HG03571 (cell line): ENCODE measurements around the gene GSTP1.
"Not testable (repeated sequence)": the region's sequence is repeated elsewhere in the genome, so short reads cannot be mapped to it uniquely, and the experiment has no call there.

Experiments
- ATAC-seq: cut with Tn5 transposase; IDR thresholded peaks from one replicate; pipeline ENCODE4 v1.9.1; 2021; ENCODE audit not compliant: unreplicated experiment

Gene GSTP1

GRCh38 chr11:67594480-67594879 lies 10.9 kb downstream of the GSTP1 start:
- ATAC-seq = no peak

- ATAC-seq = no peak
These were observed 13.2 kb downstream of the GSTP1 start for GRCh38 chr11:67596753-67597300.

- ATAC-seq = not testable (repeated sequence)
These were observed 13.8 kb downstream of the GSTP1 start for GRCh38 chr11:67597458-67597857.

GRCh38 chr11:67597963-67598362 lies 14.4 kb downstream of the GSTP1 start:
- not testable (repeated sequence) for ATAC-seq

- ATAC-seq = no peak
These were observed 15.5 kb downstream of the GSTP1 start for GRCh38 chr11:67599149-67599548.

GRCh38 chr11:67600324-67601029 lies 16.9 kb downstream of the GSTP1 start:
- peak; percentile 75 for ATAC-seq

GRCh38 chr11:67601098-67601497 lies 17.5 kb downstream of the GSTP1 start:
- no peak for ATAC-seq

- ATAC-seq = not testable (repeated sequence)
These were observed 20.5 kb downstream of the GSTP1 start for GRCh38 chr11:67604119-67604518.

GRCh38 chr11:67604815-67605214 lies 21.2 kb downstream of the GSTP1 start:
- no peak for ATAC-seq

GRCh38 chr11:67605231-67606011 lies 21.8 kb downstream of the GSTP1 start:
- ATAC-seq = no peak

- no peak for ATAC-seq
These were observed 22.5 kb downstream of the GSTP1 start for GRCh38 chr11:67606093-67606491.

- peak; percentile 92 for ATAC-seq
These were observed 23.1 kb downstream of the GSTP1 start, which contains the start of gene NDUFV1 for GRCh38 chr11:67606492-67607295. Gene NDUFV1, plus strand, starts transcription at chr11:67606936. Its CDS starts 69 bp downstream, at chr11:67607005.

- ATAC-seq = no peak
These were observed 23.9 kb downstream of the GSTP1 start for GRCh38 chr11:67607507-67607906.

- no peak for ATAC-seq
These were observed 24.9 kb downstream of the GSTP1 start for GRCh38 chr11:67608486-67608885.

- ATAC-seq = no peak
These were observed 25.7 kb downstream of the GSTP1 start for GRCh38 chr11:67609316-67609715.

GRCh38 chr11:67610302-67610868 lies 26.8 kb downstream of the GSTP1 start:
- no peak for ATAC-seq

GRCh38 chr11:67611165-67611564 lies 27.6 kb downstream of the GSTP1 start:
- ATAC-seq = no peak

GRCh38 chr11:67611704-67612587 lies 28.3 kb downstream of the GSTP1 start:
- no peak for ATAC-seq

- ATAC-seq = no peak
These were observed 29.1 kb downstream of the GSTP1 start for GRCh38 chr11:67612751-67613150.
